ENCODE data around the gene DNM3.

- TF ChIP-seq, protein P1, sequence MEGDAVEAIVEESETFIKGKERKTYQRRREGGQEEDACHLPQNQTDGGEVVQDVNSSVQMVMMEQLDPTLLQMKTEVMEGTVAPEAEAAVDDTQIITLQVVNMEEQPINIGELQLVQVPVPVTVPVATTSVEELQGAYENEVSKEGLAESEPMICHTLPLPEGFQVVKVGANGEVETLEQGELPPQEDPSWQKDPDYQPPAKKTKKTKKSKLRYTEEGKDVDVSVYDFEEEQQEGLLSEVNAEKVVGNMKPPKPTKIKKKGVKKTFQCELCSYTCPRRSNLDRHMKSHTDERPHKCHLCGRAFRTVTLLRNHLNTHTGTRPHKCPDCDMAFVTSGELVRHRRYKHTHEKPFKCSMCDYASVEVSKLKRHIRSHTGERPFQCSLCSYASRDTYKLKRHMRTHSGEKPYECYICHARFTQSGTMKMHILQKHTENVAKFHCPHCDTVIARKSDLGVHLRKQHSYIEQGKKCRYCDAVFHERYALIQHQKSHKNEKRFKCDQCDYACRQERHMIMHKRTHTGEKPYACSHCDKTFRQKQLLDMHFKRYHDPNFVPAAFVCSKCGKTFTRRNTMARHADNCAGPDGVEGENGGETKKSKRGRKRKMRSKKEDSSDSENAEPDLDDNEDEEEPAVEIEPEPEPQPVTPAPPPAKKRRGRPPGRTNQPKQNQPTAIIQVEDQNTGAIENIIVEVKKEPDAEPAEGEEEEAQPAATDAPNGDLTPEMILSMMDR (IDR thresholded peaks at IDR 0.05; ENCODE audit: insufficient read depth, low read length, poor library complexity, severe bottlenecking), result no peak
- no peak for TF ChIP-seq EZH2phosphoT487 (conservative IDR thresholded peaks at IDR 0.05; ENCODE audit: low read length)
These were observed 435.0 kb downstream of the DNM3 start for GRCh38 chr1:172276120-172276818.
